ENCODE results near the gene TMEM258. TPM values are rescaled to one million over a fixed set of nuclear protein-coding genes. Genes with fewer than 3 reads are reported as not detected.

The TMEM258 gene
- total RNA-seq = 10 to 100 TPM; 31.6 to 74.5 (median 55.3) TPM
- long read RNA-seq, transcript TMEM258-204 (4 exons, 575 nt) = major isoform, 55 of 59 reads
- long read RNA-seq, partial matches to known transcripts = 2 of 59 reads
- long read RNA-seq, other reads (novel, unspliced or antisense) = 2 of 59 reads

GRCh38 chr11:61792310-61793082, at the start of gene TMEM258, which contains the start of gene FEN1:
Gene TMEM258 (minus strand): TSS chr11:61792599. CDS start chr11:61792558, 41 bp downstream.
Gene FEN1 (plus strand): TSS chr11:61792911. CDS start chr11:61795362, 2,451 bp downstream.
- Histone ChIP-seq H3K4me1 (peaks cover 0 to 16% (median 3%) of the 10 kb centered on the region in 4 donors), H3K27me3 (no peaks in the 10 kb centered on the region), H3K27ac (peak within 1 kb of the TSS; percentile 97 to 98 (median 98)), H3K36me3 (peaks cover 0 to 25% (median 12%) of the 10 kb centered on the region in 4 donors), H3K9me3 (no peaks in the 10 kb centered on the region), H3K4me3 (peak within 1 kb of the TSS; percentile 67 to 97 (median 76))
- WGBS (ENCODE audit: insufficient coverage, low coverage, low lambda C conversion rate, missing lambda C conversion rate) = 0% methylated on average over 10 of the region's 61 CpGs
- peak; percentile 86 to 92 (median 91) for ATAC-seq
- TF ChIP-seq POLR2A (IDR thresholded peaks at IDR 0.05) = peak; percentile 64
- TF ChIP-seq, protein P1, sequence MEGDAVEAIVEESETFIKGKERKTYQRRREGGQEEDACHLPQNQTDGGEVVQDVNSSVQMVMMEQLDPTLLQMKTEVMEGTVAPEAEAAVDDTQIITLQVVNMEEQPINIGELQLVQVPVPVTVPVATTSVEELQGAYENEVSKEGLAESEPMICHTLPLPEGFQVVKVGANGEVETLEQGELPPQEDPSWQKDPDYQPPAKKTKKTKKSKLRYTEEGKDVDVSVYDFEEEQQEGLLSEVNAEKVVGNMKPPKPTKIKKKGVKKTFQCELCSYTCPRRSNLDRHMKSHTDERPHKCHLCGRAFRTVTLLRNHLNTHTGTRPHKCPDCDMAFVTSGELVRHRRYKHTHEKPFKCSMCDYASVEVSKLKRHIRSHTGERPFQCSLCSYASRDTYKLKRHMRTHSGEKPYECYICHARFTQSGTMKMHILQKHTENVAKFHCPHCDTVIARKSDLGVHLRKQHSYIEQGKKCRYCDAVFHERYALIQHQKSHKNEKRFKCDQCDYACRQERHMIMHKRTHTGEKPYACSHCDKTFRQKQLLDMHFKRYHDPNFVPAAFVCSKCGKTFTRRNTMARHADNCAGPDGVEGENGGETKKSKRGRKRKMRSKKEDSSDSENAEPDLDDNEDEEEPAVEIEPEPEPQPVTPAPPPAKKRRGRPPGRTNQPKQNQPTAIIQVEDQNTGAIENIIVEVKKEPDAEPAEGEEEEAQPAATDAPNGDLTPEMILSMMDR (IDR thresholded peaks at IDR 0.05) = peak in 1 of 4 donors; percentile 16
- intact Hi-C loops (cut with DNase I) = loop anchor here (10.0 kb wide), 2 partner anchors 152 to 282 kb away; no protein-coding TSS in a partner anchor
- DNase-seq = peak; percentile 89 to 92 (median 91)

- no peak overlapping the region for H3K4me3 ChIP-seq
- peaks cover 0 to 13% (median 0%) of the 10 kb centered on the region in 4 donors for H3K4me1 ChIP-seq
- TF ChIP-seq POLR2A (IDR thresholded peaks at IDR 0.05) = no peak
- TF ChIP-seq, protein P1 (IDR thresholded peaks at IDR 0.05) = no peak
- no peak overlapping the region for H3K27ac ChIP-seq
- WGBS (ENCODE audit: insufficient coverage, low coverage, low lambda C conversion rate, missing lambda C conversion rate) = 48% methylated on average over 7 of the region's 12 CpGs
- DNase-seq (no peak), ATAC-seq (peak; percentile 14 to 61 (median 38))
- H3K36me3 ChIP-seq = peaks cover 0 to 11% (median 0%) of the 10 kb centered on the region in 4 donors
- H3K27me3 ChIP-seq = no peaks in the 10 kb centered on the region
- intact Hi-C loops (cut with DNase I) = no loop called here
- H3K9me3 ChIP-seq = no peaks in the 10 kb centered on the region
Measured at GRCh38 chr11:61841636-61842527, 49.5 kb upstream of the TMEM258 start.

- Histone ChIP-seq H3K36me3 (peaks cover 0 to 11% (median 0%) of the 10 kb centered on the region in 4 donors), H3K4me3 (no peak overlapping the region), H3K4me1 (peaks cover 0 to under 1% (median 0%) of the 10 kb centered on the region in 4 donors), H3K27me3 (no peaks in the 10 kb centered on the region), H3K9me3 (no peaks in the 10 kb centered on the region), H3K27ac (no peak overlapping the region)
- ATAC-seq = no peak
- no peak for DNase-seq
- TF ChIP-seq POLR2A (IDR thresholded peaks at IDR 0.05) = no peak
- TF ChIP-seq, protein P1 (IDR thresholded peaks at IDR 0.05) = no peak
- intact Hi-C loops (cut with DNase I) = no loop called here
- WGBS (ENCODE audit: insufficient coverage, low coverage, low lambda C conversion rate, missing lambda C conversion rate) = 72% methylated on average over 6 of the region's 7 CpGs
Measured at GRCh38 chr11:61840371-61840770, 48.0 kb upstream of the TMEM258 start.

GRCh38 chr11:61839742-61840141, 47.3 kb upstream of the TMEM258 start:
- H3K4me3 ChIP-seq = no peak overlapping the region
- peaks cover 0 to 11% (median 0%) of the 10 kb centered on the region in 4 donors for H3K36me3 ChIP-seq
- TF ChIP-seq POLR2A (IDR thresholded peaks at IDR 0.05) = no peak
- TF ChIP-seq, protein P1 (IDR thresholded peaks at IDR 0.05) = no peak
- no peak for DNase-seq
- ATAC-seq = no peak
- H3K27me3 ChIP-seq = no peaks in the 10 kb centered on the region
- intact Hi-C loops (cut with DNase I) = no loop called here
- no peaks in the 10 kb centered on the region for H3K4me1 ChIP-seq
- no peak overlapping the region for H3K27ac ChIP-seq
- WGBS (ENCODE audit: insufficient coverage, low coverage, low lambda C conversion rate, missing lambda C conversion rate) = 94% methylated on average over 2 of the region's 2 CpGs
- H3K9me3 ChIP-seq = no peaks in the 10 kb centered on the region
